Measurements from ENCODE around the gene TRABD2B. TPM values are rescaled to one million over a fixed set of nuclear protein-coding genes. Genes with fewer than 3 reads are reported as not detected.

The TRABD2B gene
- total RNA-seq, 3 donors from 2014 or later = not detected

DNA sequence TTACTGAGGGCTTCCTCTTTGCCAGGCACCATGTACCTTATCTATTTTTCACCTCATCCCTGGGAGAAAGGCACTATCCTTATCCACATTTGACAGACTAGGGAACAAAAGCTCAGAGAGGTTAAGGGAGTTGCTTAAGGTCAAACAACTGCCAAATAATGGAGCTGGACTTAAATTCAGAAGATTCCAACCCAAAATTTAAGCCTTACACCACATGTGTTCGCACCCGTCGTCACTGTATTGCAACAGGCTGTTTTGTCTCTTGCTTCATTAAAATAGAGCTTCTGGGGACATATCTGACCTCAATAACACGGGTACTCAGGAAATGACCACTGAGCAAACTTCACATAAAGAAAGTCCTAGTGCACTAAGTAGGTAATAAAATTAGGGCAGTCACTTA, 62.0 kb downstream of the TRABD2B start:
- Mint-ChIP-seq H3K27me3 (ENCODE audit: low read depth) (peaks cover 6% of the 10 kb centered on the region), H3K4me1 (ENCODE audit: low read depth) (no peaks in the 10 kb centered on the region), H3K4me3 (no peak overlapping the region), H3K36me3 (ENCODE audit: insufficient read depth) (no peaks in the 10 kb centered on the region), H3K9me3 (no peaks in the 10 kb centered on the region)
- ATAC-seq (no peak), DNase-seq (no peak)

DNA sequence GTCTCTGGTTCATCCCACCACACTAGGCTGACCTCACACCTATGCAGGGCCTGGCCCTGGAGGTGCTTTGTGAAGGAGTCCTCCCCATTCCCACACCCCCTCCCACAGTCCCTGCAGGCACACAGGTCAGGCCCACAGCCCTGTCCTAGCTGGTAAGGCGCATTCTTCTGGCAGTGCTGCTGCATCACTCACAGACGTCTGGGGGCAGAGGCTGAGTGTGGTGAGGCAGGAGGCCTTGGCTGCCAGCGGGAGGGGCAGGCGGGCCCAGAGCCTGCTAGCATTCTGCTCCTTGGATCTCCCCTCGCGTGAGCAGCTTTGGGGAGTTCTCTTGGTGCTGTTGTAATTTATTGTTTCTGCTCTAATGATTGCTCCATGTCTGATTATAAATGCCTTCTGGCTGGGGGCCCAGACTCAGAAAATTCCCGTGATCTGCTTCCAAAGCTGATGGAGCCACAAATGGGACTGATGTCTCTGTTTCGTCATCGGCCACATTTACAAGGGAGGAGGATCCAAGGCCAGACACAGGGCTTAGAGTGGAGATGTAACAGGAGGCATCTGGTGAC, 62.9 kb downstream of the TRABD2B start:
- no peaks in the 10 kb centered on the region for H3K36me3 Mint-ChIP-seq (ENCODE audit: insufficient read depth)
- H3K27me3 Mint-ChIP-seq (ENCODE audit: low read depth) = peaks cover 6% of the 10 kb centered on the region
- no peaks in the 10 kb centered on the region for H3K4me1 Mint-ChIP-seq (ENCODE audit: low read depth)
- no peak overlapping the region for H3K4me3 Mint-ChIP-seq
- DNase-seq = no peak
- no peak for ATAC-seq
- H3K9me3 Mint-ChIP-seq = no peaks in the 10 kb centered on the region

DNA sequence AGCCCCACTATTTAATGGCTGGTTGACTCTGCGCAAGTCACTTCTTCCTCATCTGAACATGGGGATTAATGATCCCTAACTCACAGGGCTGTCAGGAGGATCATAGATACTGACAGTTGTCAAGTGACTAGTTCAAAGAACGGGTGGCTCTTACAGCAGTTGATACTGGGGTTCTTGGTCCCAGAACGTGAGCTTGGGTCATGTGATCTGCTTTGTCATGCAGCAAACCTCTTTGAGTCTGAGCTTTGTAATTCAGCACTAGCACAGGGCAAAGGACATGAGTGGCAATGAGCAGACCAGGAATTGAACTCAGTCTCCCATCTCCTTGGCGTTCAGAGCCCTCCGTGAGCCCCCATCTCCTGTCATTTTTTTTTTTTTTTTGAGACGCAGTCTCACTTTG, 64.4 kb downstream of the TRABD2B start:
- Mint-ChIP-seq H3K27me3 (ENCODE audit: low read depth) (peaks cover 6% of the 10 kb centered on the region), H3K36me3 (ENCODE audit: insufficient read depth) (no peaks in the 10 kb centered on the region), H3K4me1 (ENCODE audit: low read depth) (no peaks in the 10 kb centered on the region), H3K4me3 (no peak overlapping the region), H3K9me3 (no peaks in the 10 kb centered on the region)
- ATAC-seq = no peak
- no peak for DNase-seq

DNA sequence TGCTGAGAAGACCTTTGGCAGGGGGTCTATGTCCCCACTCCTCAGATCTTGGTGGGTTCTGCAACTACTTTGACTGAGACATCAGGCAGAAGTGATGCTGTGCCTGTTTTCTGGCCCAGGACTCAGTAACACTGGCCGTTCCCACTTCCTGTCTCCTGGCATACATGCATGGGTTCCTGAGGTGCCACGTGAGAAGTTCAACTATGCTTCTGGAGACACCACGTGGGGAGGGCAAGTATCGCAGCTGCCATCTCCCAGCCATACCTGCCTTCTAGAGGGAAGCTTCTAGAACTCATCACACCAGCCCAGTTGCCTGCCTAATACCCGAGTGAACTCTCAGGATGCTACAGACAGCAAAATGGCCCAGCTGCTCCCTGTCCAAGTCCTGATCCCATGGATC, 65.8 kb downstream of the TRABD2B start:
- no peaks in the 10 kb centered on the region for H3K4me1 Mint-ChIP-seq (ENCODE audit: low read depth)
- H3K27me3 Mint-ChIP-seq (ENCODE audit: low read depth) = peaks cover 6% of the 10 kb centered on the region
- no peak overlapping the region for H3K4me3 Mint-ChIP-seq
- H3K9me3 Mint-ChIP-seq = no peaks in the 10 kb centered on the region
- no peak for DNase-seq
- no peaks in the 10 kb centered on the region for H3K36me3 Mint-ChIP-seq (ENCODE audit: insufficient read depth)
- ATAC-seq = no peak

DNA sequence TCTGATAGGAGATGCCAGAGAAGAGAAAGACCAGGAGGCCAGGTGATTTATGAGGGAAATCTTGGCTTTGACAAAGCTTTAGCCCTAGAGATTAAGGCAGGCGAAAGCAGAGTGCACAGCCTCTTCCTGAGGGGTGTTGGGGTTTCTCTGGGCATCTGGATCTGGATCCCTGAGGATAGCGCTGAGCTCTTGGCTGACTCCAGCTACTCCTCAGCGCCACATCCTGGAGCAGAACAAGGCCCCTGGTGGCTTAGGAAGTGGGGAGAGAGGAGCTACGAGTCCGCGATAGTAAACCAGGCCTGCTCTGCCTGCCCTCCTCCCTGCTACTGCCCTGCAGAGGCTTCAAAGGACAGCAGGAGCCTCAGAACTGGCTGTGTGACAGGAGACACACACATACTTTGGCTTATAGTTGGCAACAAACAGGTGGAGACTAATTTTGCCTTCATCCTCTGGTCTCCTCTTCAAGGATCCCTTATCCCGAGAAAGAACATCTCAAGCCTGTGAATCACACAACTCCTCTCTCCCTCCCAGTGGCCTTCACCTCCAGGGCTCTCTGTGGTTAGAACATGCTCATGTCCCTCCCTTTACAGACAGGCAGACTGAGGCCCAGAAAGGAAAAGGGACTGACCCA, 66.9 kb downstream of the TRABD2B start:
- Mint-ChIP-seq H3K4me1 (ENCODE audit: low read depth) (no peaks in the 10 kb centered on the region), H3K36me3 (ENCODE audit: insufficient read depth) (no peaks in the 10 kb centered on the region), H3K4me3 (no peak overlapping the region), H3K9me3 (no peaks in the 10 kb centered on the region), H3K27me3 (ENCODE audit: low read depth) (peaks cover 6% of the 10 kb centered on the region)
- ATAC-seq (no peak), DNase-seq (no peak)

DNA sequence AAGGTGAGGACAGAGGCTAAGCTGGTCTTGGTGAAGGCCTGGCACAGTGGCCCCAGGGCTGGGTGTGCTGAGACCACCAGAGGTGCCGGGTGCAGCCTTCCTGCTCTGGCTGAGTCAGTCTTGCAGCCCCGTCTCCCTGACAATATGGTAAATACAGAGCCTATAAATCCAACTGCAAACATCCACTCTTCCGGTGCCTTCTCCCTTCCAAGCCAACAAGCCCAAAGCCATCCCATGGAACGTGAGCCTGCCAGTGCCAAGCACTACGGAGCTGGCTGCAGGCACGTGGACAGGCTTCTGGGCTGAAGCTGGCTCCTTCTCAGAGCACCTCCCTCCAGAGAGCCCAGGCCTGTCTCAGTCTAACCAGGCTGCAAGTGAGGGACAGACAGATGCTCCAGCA, 70.0 kb downstream of the TRABD2B start:
- DNase-seq = no peak
- Mint-ChIP-seq H3K27me3 (ENCODE audit: low read depth) (peaks cover 16% of the 10 kb centered on the region), H3K9me3 (no peaks in the 10 kb centered on the region), H3K4me3 (no peak overlapping the region), H3K36me3 (ENCODE audit: insufficient read depth) (no peaks in the 10 kb centered on the region), H3K4me1 (ENCODE audit: low read depth) (no peaks in the 10 kb centered on the region)
- ATAC-seq = no peak

DNA sequence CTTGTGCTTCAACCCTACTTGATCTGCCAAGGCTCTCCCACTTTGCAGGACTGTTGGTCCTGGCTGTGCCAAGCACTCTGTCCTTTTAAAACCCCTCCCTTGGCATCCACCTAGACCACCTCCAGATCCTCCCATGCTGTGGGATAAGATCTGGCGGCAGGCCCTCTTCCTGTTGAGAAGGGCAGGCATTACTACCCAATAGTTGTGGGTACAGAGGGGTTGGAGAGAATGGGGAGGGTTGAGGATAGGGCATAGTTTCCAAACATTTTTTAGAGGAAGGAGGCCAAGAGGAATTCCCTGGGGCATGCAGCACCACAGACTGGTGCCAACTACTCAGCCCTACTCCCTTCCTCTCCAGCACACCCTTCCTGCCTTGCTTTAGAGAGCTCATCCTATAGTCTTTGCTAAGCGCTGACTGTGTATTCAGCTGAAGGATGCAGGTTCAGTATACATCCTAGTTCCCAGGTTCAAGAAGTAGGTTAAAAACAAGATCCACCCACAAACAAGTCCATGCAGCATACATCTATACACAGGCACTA, 70.7 kb downstream of the TRABD2B start:
- Mint-ChIP-seq H3K9me3 (no peaks in the 10 kb centered on the region), H3K4me1 (ENCODE audit: low read depth) (no peaks in the 10 kb centered on the region), H3K27me3 (ENCODE audit: low read depth) (peaks cover 14% of the 10 kb centered on the region), H3K4me3 (no peak overlapping the region), H3K36me3 (ENCODE audit: insufficient read depth) (no peaks in the 10 kb centered on the region)
- ATAC-seq = no peak
- DNase-seq = no peak

DNA sequence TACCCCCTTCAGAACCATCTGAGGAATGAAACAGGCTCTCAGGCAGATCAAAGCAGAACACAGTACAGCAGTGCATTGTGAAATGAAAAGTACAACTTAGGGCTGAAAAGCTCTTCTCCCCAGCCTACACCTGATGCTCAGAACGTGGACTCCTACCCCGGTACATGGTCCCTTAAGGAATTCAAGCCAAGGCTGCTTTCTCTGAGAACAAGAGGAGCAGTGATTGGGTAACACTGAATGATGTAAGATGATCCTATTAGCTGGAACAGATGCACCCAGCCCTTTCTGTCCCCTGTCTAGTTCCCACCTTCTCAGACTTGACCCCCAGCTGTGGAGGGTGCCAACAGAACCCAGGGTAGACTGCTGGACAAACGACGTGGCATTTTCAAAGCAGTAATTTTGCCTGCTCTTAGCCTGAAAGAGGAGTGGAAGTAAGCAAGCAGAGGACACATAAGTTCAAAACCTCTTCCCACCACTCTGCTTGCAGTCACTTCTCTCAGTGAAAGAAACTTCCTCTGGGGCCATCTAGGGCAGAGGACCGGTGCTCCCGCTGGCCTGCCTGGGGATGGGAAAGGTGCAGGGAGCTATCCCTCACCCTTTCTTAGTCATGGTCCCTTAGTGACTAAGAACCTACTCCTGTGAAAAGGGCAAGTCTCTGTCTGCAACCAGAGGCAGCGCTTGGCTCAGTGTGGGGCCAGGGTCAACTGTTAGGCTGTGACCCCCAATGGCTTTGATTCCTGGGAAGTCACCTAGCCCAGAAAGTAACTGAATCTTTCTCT, 72.7 kb downstream of the TRABD2B start:
- H3K27me3 Mint-ChIP-seq (ENCODE audit: low read depth) = peaks cover 14% of the 10 kb centered on the region
- H3K4me1 Mint-ChIP-seq (ENCODE audit: low read depth) = no peaks in the 10 kb centered on the region
- H3K4me3 Mint-ChIP-seq = no peak overlapping the region
- H3K36me3 Mint-ChIP-seq (ENCODE audit: insufficient read depth) = no peaks in the 10 kb centered on the region
- no peaks in the 10 kb centered on the region for H3K9me3 Mint-ChIP-seq
- no peak for ATAC-seq
- DNase-seq = no peak

DNA sequence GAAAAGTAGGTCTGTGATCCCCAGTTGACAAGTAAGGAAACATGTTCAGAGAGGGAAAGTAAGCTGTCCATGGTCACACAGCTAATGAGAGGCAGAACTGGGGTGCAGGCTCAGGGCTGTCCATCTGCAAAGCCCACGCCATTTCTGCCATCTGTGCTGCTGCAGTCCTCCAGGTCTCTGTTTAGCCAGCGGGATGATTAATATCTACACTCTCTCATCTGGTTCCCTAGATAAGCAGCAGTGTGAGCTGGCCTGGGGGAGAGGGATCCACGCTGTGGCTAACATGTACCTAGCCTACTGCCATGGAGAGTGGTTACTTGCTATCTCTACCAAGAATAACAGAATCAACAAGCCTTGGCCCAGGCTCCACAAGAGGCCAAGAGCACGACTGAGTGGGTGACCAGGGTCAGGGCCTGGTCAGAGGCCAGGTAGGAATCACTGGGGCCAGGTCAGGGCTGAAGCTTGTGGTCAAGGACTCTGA, 75.2 kb downstream of the TRABD2B start:
- Mint-ChIP-seq H3K4me1 (ENCODE audit: low read depth) (no peaks in the 10 kb centered on the region), H3K27me3 (ENCODE audit: low read depth) (peaks cover 14% of the 10 kb centered on the region), H3K36me3 (ENCODE audit: insufficient read depth) (no peaks in the 10 kb centered on the region), H3K9me3 (no peaks in the 10 kb centered on the region), H3K4me3 (no peak overlapping the region)
- DNase-seq (no peak), ATAC-seq (no peak)

DNA sequence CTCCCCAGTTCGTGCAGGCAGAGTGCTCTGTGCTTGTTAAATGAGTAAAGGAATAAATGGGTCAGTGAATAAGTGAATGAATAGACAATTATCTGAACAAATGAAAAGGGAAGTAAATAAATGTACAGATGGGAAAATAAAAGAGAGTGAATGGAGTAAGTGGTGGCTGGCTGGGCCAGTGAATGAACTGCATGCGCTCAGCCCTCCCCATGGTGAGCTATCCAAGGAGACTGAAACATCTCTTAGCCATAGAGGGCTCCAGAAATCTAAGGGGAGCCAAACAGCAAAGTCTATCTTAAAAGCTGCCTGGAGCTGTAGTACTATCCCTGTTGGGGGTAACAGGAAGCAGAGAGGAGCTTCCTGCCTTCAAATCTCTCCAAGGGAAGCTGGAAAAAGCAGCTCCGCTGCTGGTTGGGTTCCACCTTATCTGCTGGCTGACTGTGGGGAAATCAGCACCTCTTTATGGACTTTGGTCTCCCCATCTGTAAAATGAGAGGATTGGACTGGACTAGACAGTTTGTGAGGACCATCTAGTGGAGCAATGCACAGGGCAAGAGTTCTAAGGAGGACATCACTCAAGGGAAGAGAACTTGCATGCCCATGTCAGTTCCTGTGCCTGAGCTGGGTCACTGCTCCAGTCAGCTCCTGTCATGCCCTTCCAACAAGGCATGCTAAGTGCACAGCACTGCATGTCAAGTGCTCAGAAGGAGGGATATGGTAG, 77.9 kb downstream of the TRABD2B start:
- H3K4me1 Mint-ChIP-seq (ENCODE audit: low read depth) = no peaks in the 10 kb centered on the region
- no peak overlapping the region for H3K4me3 Mint-ChIP-seq
- no peaks in the 10 kb centered on the region for H3K9me3 Mint-ChIP-seq
- DNase-seq = no peak
- ATAC-seq = no peak
- peaks cover 12% of the 10 kb centered on the region for H3K27me3 Mint-ChIP-seq (ENCODE audit: low read depth)
- no peaks in the 10 kb centered on the region for H3K36me3 Mint-ChIP-seq (ENCODE audit: insufficient read depth)

DNA sequence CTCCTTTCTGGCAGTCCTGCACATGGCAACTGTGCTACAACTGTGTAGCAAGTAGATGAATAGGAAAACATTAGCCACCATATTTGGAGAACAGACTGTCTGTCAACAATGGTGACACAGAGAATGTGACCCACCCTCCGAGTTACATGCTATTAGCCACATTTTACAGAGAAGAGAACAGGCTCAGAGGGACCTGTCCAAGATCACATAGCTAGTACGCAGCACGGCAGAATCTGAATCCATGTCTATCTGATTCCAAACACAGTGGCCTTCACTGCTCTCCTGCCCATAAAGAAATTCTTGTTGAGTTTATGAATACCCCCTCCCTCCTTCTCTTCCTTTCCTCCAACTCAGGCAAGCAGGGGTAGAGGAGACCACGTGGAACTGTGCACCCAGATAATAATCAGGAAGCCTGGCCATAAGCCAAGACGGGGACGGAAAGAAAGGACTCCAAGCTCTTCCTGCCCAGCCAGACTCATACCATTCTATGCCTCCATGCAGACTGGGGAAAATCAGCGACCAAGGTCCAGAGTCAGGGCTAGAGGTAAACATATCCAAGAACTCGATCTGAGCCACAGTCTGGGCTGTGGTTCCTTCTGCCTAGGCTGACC, 78.8 kb downstream of the TRABD2B start:
- Mint-ChIP-seq H3K36me3 (ENCODE audit: insufficient read depth) (no peaks in the 10 kb centered on the region), H3K9me3 (no peaks in the 10 kb centered on the region), H3K4me3 (no peak overlapping the region), H3K27me3 (ENCODE audit: low read depth) (peaks cover 9% of the 10 kb centered on the region), H3K4me1 (ENCODE audit: low read depth) (no peaks in the 10 kb centered on the region)
- ATAC-seq (no peak), DNase-seq (no peak)

DNA sequence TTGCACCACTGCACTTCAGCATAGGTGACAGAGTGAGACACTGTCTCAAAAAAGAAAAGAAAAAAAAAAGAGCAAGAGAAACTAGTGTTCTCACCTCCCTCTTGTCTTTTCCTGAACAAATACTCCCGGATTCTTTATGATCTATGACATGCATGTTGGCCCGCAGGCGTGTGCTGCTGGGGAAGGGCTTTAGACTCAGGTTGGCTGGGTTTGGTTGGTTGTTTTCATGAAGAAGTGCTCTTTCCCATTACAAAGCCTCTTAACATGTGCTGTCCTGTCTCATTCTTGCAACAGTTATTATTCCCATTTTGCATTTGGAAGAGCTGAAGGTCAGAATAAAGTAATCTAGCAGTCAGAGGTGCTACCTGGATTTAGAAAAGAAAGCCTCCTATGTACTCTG, 79.5 kb downstream of the TRABD2B start:
- Mint-ChIP-seq H3K4me1 (ENCODE audit: low read depth) (no peaks in the 10 kb centered on the region), H3K27me3 (ENCODE audit: low read depth) (peaks cover 10% of the 10 kb centered on the region), H3K9me3 (no peaks in the 10 kb centered on the region), H3K36me3 (ENCODE audit: insufficient read depth) (no peaks in the 10 kb centered on the region), H3K4me3 (no peak overlapping the region)
- ATAC-seq = no peak
- DNase-seq = no peak

DNA sequence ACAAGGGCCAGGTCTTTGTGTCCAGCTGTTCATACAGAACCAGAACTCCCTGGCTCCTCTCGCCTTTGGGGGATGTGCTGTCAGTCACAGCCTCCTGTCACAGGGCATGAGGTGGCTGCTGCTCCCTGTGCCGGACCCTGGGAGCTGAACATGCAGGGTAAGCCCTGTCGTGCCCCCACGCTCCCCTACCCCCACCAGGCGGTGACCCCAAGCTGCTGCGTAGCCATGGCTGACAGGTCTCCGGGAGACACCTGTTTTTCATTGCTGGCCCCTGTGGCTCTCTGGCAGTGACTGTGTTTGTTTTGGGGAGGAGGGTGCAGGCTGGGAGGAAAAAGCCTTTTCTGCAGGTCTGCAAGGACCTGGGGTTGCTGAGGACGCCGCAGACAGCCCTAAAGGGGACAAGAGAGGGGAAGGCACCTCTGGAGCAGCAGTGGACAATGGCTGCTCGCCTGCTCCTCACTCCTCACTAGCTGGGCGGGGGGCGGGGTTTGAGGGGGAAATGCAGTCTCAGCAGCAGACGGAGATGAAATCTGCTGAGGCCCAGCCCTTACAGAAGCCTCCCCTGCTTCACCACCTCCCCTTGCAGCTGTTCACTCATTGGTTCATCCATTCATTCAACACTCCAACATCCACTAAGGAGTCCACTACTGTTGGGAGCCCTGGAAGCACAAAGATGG, 81.4 kb downstream of the TRABD2B start:
- no peak for ATAC-seq
- H3K9me3 Mint-ChIP-seq = no peaks in the 10 kb centered on the region
- no peaks in the 10 kb centered on the region for H3K36me3 Mint-ChIP-seq (ENCODE audit: insufficient read depth)
- DNase-seq = no peak
- H3K27me3 Mint-ChIP-seq (ENCODE audit: low read depth) = peaks cover 7% of the 10 kb centered on the region
- no peaks in the 10 kb centered on the region for H3K4me1 Mint-ChIP-seq (ENCODE audit: low read depth)
- no peak overlapping the region for H3K4me3 Mint-ChIP-seq
